K562 (cell line): ENCODE measurements around the gene ODF2. TPM values are rescaled to one million over a fixed set of nuclear protein-coding genes. Genes with fewer than 3 reads are reported as not detected.
A peak's percentile ranks its signal among the peaks of the same experiment; 100 is the strongest.

Source experiments
- CC2D1A ChIP-seq: fragments of 450-650 bp; IDR thresholded peaks from 2 replicates; pipeline ENCODE4 v1.6.1; 2017; ENCODE audit warnings: mild to moderate bottlenecking
- FIP1L1 ChIP-seq: fragments of 200-400 bp; formaldehyde crosslinking; IDR thresholded peaks from 2 replicates; pipeline ENCODE4 v1.6.1; 2018; ENCODE audit warnings: mild to moderate bottlenecking, low read depth, low read length; ENCODE audit not compliant: poor library complexity, severe bottlenecking
- FOXJ3 ChIP-seq: sonication (generic); formaldehyde crosslinking; IDR thresholded peaks from 2 replicates; pipeline ENCODE4 v1.4.0; 2020; ENCODE audit warnings: mild to moderate bottlenecking, missing genetic modification reagents
- IFI16 ChIP-seq: fragments of 250-450 bp; sonication (Bioruptor Pico); IDR thresholded peaks from 2 replicates; pipeline ENCODE4 v2.1.2; 2022; ENCODE audit warnings: mild to moderate bottlenecking, inconsistent platforms
- KDM2B ChIP-seq: fragments of 250-450 bp; sonication (Bioruptor Pico); IDR thresholded peaks from 2 replicates; pipeline ENCODE4 v1.8.0; 2021; ENCODE audit warnings: mild to moderate bottlenecking, moderate library complexity
- MAFK ChIP-seq: IDR thresholded peaks from 2 replicates; pipeline ENCODE4 v1.6.1; 2011; ENCODE audit warnings: low read length, improper control_type of control experiment
- RCOR1 ChIP-seq, 2 experiments: IDR thresholded peaks; 2 replicates each; pipeline ENCODE4 v1.6.1; 2012; ENCODE audit warnings: low read depth in 2 of 2, low read length in 2 of 2, borderline replicate concordance in 1 of 2, improper control_type of control experiment in 1 of 2
- SIN3B ChIP-seq: fragments of 450-650 bp; IDR thresholded peaks from 2 replicates; pipeline ENCODE4 v1.6.1; 2017; ENCODE audit warnings: low read depth, mild to moderate bottlenecking, moderate library complexity
- SRSF1 ChIP-seq: fragments of 200-400 bp; formaldehyde crosslinking; IDR thresholded peaks from 2 replicates; pipeline ENCODE4 v1.6.1; 2017; ENCODE audit warnings: mild to moderate bottlenecking, low read depth, low read length, moderate library complexity
- SUPT5H ChIP-seq: fragments of 450-650 bp; IDR thresholded peaks from 2 replicates; pipeline ENCODE4 v1.6.1; 2016
- TBP ChIP-seq: optimal IDR thresholded peaks from 2 replicates; pipeline ENCODE3; 2011; ENCODE audit warnings: low read depth, low read length, improper control_type of control experiment
- ZFP1 ChIP-seq: fragments of 450-650 bp; formaldehyde crosslinking; IDR thresholded peaks from 2 replicates; pipeline ENCODE4 v1.4.0; 2020; ENCODE audit warnings: mild to moderate bottlenecking, mixed read lengths
- ZNF778 ChIP-seq: fragments of 450-650 bp; formaldehyde crosslinking; IDR thresholded peaks from 2 replicates; pipeline ENCODE4 v1.4.0; 2020; ENCODE audit warnings: mild to moderate bottlenecking, moderate library complexity
- ZNF830 ChIP-seq: fragments of 250-450 bp; sonication (Bioruptor Pico); IDR thresholded peaks from 2 replicates; pipeline ENCODE4 v1.5.0; 2021; ENCODE audit warnings: mild to moderate bottlenecking
- polyA plus RNA-seq, 8 experiments: library from polyadenylated mRNA; depleted of rRNA in 4 of 8; stranded (reverse) in 5 of 8; unstranded in 3 of 8; fragments of >200 nt; fragmentation: Nextera tagmentation in 2 of 8; fragmentation: Illumina TruSeq in 1 of 8; extraction: Ambion mirVana in 2 of 8; extraction: Trizol in 1 of 8; gene quantifications; 2 replicates each; pipeline versions ENCODE4 v1.2.1 to v1.2.3, GENCODE V29; 2011 to 2014; ENCODE audit warnings: inconsistent platforms in 1 of 8, missing spikeins in 1 of 8
- total RNA-seq, 7 experiments: library from RNA; depleted of rRNA in 6 of 7; stranded (reverse); fragments of >200 nt in 6 of 7; fragmentation: Illumina TruSeq in 2 of 7; extraction: Trizol in 2 of 7; gene quantifications; 2 replicates each; pipeline versions ENCODE4 v1.2.1 to v1.2.3, GENCODE V29; 2011 to 2021; ENCODE audit warnings: low replicate concordance in 1 of 7
- TF ChIP-seq, protein P1 (sequence below): fragments of 450-650 bp; formaldehyde crosslinking; IDR thresholded peaks from 2 replicates; pipeline ENCODE4 v1.4.0; 2022; ENCODE audit warnings: missing genetic modification characterization

Gene ODF2
- total and polyA plus RNA-seq, 9 of the 15 experiments (the other 6 are each of a cell fraction or from before 2014, with no cell fraction given) = 16.5 to 83.2 (median 69.7) TPM

GRCh38 chr9:128456613-128457061 is 831 bp downstream of the ODF2 start (continued):
- TF ChIP-seq RCOR1 (IDR thresholded peaks at IDR 0.05; ENCODE audit: borderline replicate concordance in 1 of 2, low read depth in 2 of 2, low read length in 2 of 2) (peak in 1 of 2 experiments; percentile 58; a peak in 2 of 4 replicates), ZNF778 (CRISPR knock-in tag) (no peak), SIN3B (no peak), IFI16 (no peak), KDM2B (CRISPR knock-in tag) (no peak), FOXJ3 (CRISPR knock-in tag) (no peak), SUPT5H (no peak; the same call in 1 of the 2 replicates), MAFK (no peak), CC2D1A (no peak), ZNF830 (CRISPR knock-in tag) (no peak), ZFP1 (CRISPR knock-in tag) (no peak), SRSF1 (no peak), TBP (peak; percentile 36), FIP1L1 (peak; percentile 38)
- TF ChIP-seq, protein P1, sequence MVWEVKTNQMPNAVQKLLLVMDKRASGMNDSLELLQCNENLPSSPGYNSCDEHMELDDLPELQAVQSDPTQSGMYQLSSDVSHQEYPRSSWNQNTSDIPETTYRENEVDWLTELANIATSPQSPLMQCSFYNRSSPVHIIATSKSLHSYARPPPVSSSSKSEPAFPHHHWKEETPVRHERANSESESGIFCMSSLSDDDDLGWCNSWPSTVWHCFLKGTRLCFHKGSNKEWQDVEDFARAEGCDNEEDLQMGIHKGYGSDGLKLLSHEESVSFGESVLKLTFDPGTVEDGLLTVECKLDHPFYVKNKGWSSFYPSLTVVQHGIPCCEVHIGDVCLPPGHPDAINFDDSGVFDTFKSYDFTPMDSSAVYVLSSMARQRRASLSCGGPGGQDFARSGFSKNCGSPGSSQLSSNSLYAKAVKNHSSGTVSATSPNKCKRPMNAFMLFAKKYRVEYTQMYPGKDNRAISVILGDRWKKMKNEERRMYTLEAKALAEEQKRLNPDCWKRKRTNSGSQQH (CRISPR knock-in tag) = no peak
